Transverse colon (tissue), 4 donors: ENCODE results near the gene CUL2.

Experiments
- POLR2A ChIP-seq: fragments of 450-650 bp; IDR thresholded peaks from one replicate; pipeline ENCODE4 v1.6.1; 2016; ENCODE audit warnings: antibody characterized with exemption, mild to moderate bottlenecking, moderate library complexity
- POLR2AphosphoS5 ChIP-seq, 3 donors: sonication (generic); formaldehyde crosslinking; IDR thresholded peaks; one replicate each; pipeline ENCODE4 v1.6.1; 2016; ENCODE audit warnings: antibody characterized with exemption in 3 of 3
- TF ChIP-seq, protein P1 (sequence below), 5 experiments: fragments of 200-600 bp in 3 of 5; fragments of 450-650 bp in 2 of 5; sonication (generic) in 3 of 5; IDR thresholded peaks; 1 replicate in 2 of 5; 2 replicates in 3 of 5; pipeline ENCODE4 v1.5.1; 2016 to 2017; ENCODE audit warnings: antibody characterized with exemption in 5 of 5, inconsistent platforms in 3 of 5, mild to moderate bottlenecking in 2 of 5, moderate library complexity in 1 of 5

DNA sequence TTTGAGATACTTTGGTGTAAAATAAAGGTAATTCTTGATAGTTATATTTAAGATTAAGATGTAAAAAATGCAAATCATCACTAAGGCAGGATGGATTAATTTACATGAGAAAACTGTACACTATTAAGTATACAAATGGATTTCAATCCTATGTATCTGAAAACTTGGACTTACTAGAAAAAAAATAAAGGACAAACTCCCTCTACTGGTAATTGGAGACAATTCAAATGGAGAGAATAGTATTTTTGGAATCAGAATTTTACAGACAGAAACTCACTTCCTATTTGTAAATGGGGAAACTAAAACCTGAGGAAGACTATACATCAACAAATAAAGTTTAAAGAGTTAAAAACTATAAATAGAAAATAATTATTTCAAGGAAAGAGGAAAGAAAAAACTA is 62.6 kb downstream of the CUL2 start:
- TF ChIP-seq, protein P1, sequence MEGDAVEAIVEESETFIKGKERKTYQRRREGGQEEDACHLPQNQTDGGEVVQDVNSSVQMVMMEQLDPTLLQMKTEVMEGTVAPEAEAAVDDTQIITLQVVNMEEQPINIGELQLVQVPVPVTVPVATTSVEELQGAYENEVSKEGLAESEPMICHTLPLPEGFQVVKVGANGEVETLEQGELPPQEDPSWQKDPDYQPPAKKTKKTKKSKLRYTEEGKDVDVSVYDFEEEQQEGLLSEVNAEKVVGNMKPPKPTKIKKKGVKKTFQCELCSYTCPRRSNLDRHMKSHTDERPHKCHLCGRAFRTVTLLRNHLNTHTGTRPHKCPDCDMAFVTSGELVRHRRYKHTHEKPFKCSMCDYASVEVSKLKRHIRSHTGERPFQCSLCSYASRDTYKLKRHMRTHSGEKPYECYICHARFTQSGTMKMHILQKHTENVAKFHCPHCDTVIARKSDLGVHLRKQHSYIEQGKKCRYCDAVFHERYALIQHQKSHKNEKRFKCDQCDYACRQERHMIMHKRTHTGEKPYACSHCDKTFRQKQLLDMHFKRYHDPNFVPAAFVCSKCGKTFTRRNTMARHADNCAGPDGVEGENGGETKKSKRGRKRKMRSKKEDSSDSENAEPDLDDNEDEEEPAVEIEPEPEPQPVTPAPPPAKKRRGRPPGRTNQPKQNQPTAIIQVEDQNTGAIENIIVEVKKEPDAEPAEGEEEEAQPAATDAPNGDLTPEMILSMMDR (IDR thresholded peaks at IDR 0.05): peak; percentile 22 to 39 (median 30)
- TF ChIP-seq POLR2AphosphoS5 (IDR thresholded peaks at IDR 0.05) (no peak), POLR2A (no peak)
